ENCODE measurements around the gene POU2AF3. TPM values are rescaled to one million over a fixed set of nuclear protein-coding genes. Genes with fewer than 3 reads are reported as not detected.

POU2AF3 gene
- total RNA-seq, 4 donors from 2014 or later = 0.50 to 4.7 (median 0.84) TPM; not detected in 1

DNA sequence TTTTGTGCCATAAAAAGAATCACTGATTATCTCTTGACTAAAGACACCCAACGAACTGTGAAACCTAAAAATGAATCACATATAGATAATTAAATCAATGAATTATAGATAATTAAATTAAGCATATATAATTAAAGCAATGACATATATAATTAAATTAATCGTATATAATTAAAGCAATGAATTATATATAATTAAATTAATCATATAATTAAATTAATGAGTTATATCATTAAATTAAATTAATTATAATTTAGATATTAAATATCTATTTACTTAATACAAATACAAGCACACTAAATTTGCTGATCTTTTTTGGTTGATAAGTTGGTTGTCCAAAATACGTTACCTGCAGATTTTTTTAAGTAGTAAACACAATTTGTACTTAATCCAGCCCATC lies 49.8 kb downstream of the POU2AF3 start:
- ATAC-seq (ENCODE audit: low FRiP score) = no peak
- TF ChIP-seq, protein P1, sequence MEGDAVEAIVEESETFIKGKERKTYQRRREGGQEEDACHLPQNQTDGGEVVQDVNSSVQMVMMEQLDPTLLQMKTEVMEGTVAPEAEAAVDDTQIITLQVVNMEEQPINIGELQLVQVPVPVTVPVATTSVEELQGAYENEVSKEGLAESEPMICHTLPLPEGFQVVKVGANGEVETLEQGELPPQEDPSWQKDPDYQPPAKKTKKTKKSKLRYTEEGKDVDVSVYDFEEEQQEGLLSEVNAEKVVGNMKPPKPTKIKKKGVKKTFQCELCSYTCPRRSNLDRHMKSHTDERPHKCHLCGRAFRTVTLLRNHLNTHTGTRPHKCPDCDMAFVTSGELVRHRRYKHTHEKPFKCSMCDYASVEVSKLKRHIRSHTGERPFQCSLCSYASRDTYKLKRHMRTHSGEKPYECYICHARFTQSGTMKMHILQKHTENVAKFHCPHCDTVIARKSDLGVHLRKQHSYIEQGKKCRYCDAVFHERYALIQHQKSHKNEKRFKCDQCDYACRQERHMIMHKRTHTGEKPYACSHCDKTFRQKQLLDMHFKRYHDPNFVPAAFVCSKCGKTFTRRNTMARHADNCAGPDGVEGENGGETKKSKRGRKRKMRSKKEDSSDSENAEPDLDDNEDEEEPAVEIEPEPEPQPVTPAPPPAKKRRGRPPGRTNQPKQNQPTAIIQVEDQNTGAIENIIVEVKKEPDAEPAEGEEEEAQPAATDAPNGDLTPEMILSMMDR (IDR thresholded peaks at IDR 0.05) = no peak
- no peak for DNase-seq (ENCODE audit: low spot score)

DNA sequence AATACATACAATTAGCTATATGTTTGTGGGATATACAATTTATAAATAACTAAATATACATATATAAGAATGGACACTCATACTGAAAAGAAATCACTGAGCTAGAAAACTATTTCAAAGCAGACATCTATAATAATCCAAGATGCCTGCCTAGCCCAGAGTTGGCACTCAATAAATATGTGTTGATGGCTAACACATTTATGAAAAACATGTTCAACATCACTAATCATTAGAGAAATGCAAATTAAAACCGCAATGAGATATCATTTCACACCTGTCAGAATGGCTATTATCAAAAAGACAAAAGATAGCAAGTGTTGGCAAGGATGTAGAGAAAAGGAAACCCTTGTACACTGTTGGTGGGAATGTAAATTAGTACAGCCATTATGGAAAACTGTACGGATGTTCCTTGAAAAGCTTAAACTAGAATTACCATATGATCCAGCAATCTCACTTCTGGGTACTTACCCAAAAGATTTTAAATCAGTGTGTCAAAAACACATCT lies 50.9 kb downstream of the POU2AF3 start:
- DNase-seq (ENCODE audit: low spot score) (no peak), ATAC-seq (ENCODE audit: low FRiP score) (no peak)
- TF ChIP-seq, protein P1 (IDR thresholded peaks at IDR 0.05) = no peak

DNA sequence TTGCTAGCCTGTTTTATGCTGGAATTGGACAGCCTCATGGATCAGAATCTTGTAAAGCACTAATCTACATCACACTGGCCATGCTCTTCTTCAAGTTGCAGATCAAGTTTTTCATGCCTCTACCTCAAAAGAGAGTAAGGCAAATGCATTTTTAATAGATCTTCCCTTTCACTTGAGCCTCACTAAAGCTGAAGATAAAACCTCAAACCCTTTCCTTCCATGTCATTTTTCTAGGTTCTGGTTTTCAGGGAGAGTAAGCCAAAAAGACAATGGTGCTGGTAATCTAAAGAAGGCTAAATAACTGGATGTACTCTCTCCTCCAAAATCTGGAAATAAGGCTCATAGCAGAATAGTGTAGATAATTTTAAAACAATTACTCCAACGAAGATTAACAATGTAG lies 52.5 kb downstream of the POU2AF3 start:
- DNase-seq (ENCODE audit: low spot score) (no peak), ATAC-seq (ENCODE audit: low FRiP score) (no peak)
- TF ChIP-seq, protein P1 (IDR thresholded peaks at IDR 0.05) = no peak

DNA sequence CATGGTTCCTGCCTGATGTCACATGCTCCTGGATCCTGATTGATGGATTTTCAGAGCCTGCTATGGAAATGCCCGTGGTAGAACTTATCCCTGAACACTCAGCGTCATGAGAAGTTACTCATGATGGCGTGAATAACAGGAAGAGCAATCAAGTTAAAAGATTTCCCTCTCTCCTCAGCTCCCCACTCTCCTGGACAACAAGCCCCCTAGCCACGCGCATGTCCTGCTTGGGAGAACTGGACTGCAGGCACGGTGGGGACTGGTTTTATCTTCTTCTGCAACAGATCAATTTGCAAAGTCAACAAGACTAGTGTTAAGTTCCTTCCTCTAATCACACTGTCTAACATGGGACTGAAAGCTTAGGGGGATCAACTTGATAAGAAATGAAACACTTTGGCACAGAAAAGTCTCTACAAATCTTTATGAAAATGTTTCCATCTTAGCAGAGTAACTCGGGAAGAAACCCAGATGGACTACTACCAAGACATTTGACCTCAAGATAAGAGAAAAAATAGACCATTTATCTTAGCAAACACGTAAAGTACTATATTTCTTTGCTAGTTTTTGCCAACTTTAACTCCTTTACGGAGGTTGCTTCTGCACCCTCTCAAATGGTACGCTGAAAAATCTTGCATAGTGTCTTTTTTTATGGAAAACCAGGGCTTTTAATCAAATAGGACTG lies 53.2 kb downstream of the POU2AF3 start:
- TF ChIP-seq, protein P1 (IDR thresholded peaks at IDR 0.05) = no peak
- DNase-seq (ENCODE audit: low spot score) = no peak
- ATAC-seq (ENCODE audit: low FRiP score) = no peak

DNA sequence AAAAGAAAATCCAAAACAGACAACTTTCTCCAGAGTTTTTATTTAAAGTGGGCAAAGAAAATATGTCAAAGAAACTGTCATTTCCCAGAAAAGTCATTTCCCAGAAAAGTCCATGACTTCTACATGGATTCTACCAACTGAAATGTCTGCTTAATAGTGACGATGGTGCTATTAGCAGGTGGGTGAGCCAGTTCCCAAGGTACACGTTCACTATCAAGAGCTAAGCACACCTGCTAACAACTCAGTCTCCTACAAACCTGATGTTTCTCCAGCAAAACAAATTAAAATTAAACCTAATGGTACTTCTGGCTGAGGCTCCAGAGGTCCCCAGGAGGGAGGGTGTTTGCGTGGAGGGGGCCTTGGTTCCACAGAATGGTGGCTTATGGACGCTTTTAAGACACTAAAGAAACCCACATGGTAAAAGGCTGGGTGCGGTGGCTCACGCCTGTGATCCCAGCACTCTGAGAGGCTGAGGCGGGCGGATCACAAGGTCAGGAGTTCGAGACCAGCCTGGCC lies 53.9 kb downstream of the POU2AF3 start:
- no peak for ATAC-seq (ENCODE audit: low FRiP score)
- TF ChIP-seq, protein P1 (IDR thresholded peaks at IDR 0.05) = no peak
- no peak for DNase-seq (ENCODE audit: low spot score)

DNA sequence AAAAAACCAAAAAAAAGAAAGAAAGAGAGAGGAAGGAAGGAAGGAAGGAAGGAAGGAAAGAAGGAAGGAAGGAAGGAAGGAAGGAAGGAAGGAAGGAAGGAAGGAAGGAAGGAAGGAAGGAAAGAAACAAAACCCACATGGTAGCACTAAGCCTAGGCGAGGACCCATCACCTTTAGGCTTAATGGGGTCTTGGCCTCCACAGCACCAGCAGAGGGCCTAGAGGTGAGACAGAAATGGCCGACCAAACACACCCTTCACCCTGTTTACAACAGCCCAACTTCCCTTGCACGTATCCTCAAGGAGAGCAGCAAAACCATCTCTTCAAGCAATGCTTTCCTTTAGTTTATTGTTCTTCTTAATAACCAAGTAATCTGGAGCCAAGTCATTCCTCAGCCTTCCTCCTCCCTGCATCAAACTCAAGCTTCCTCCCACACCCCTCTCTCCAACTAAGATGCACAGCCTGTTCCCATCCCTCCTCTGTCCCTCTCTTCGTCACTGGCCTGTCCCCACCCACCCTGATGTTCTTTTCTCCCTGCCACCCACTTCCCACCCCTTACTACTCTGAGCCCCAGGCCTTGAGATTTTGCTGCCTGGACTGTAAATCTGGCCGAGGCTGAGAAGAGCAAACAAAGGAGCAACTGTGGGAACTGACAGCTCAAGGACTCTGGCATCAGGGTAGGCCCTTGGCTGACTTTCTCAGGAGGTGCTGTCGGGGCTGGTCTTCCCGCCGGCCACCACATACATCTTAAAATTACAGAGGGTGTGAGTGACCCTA lies 54.8 kb downstream of the POU2AF3 start:
- ATAC-seq (ENCODE audit: low FRiP score) (peak; percentile 26), DNase-seq (ENCODE audit: low spot score) (no peak)
- TF ChIP-seq, protein P1 (IDR thresholded peaks at IDR 0.05) = no peak
